ENCODE results near the gene ZNF496.
"Not testable (repeated sequence)": the region's sequence is repeated elsewhere in the genome, so short reads cannot be mapped to it uniquely, and the experiment has no call there.

Gene ZNF496

GRCh38 chr1:247331525-247332214, at the start of gene ZNF496:
TSS of gene ZNF496 (minus strand) at chr1:247331867. CDS start at chr1:247329578, 2,289 bp downstream.
- peak; percentile 96 for DNase-seq (ENCODE audit: low spot score)

GRCh38 chr1:247378334-247379073, 46.8 kb upstream of the ZNF496 start:
- no peak for DNase-seq (ENCODE audit: low spot score)
- in situ Hi-C loops (cut with MboI; ENCODE audit: low pct_unique_long_range_greater_than_20kb, low sequenced_read_pairs, unreplicated experiment): no loop called here
- no peak for TF ChIP-seq CTCF (IDR thresholded peaks at IDR 0.05; ENCODE audit: extremely low read depth, insufficient read depth, missing control alignments)

More at GRCh38 chr1:247331525-247332214, at the start of gene ZNF496:
- in situ Hi-C loops (cut with MboI; ENCODE audit: low pct_unique_long_range_greater_than_20kb, low sequenced_read_pairs, unreplicated experiment): no loop called here
- peak; percentile 10 for TF ChIP-seq CTCF (IDR thresholded peaks at IDR 0.05; ENCODE audit: extremely low read depth, insufficient read depth, missing control alignments)

GRCh38 chr1:247377656-247378055, 46.0 kb upstream of the ZNF496 start:
- in situ Hi-C loops (cut with MboI; ENCODE audit: low pct_unique_long_range_greater_than_20kb, low sequenced_read_pairs, unreplicated experiment); DNase-seq (ENCODE audit: low spot score): not testable (repeated sequence)

GRCh38 chr1:247376659-247377058, 45.0 kb upstream of the ZNF496 start:
- DNase-seq (ENCODE audit: low spot score): no peak
- in situ Hi-C loops (cut with MboI; ENCODE audit: low pct_unique_long_range_greater_than_20kb, low sequenced_read_pairs, unreplicated experiment): no loop called here

GRCh38 chr1:247375747-247376146, 44.1 kb upstream of the ZNF496 start:
- no peak for DNase-seq (ENCODE audit: low spot score)
- in situ Hi-C loops (cut with MboI; ENCODE audit: low pct_unique_long_range_greater_than_20kb, low sequenced_read_pairs, unreplicated experiment): no loop called here
- TF ChIP-seq CTCF (IDR thresholded peaks at IDR 0.05; ENCODE audit: extremely low read depth, insufficient read depth, missing control alignments): no peak

More at GRCh38 chr1:247376659-247377058, 45.0 kb upstream of the ZNF496 start:
- no peak for TF ChIP-seq CTCF (IDR thresholded peaks at IDR 0.05; ENCODE audit: extremely low read depth, insufficient read depth, missing control alignments)

GRCh38 chr1:247374651-247375334, 43.1 kb upstream of the ZNF496 start:
- DNase-seq (ENCODE audit: low spot score); in situ Hi-C loops (cut with MboI; ENCODE audit: low pct_unique_long_range_greater_than_20kb, low sequenced_read_pairs, unreplicated experiment): not testable (repeated sequence)

- in situ Hi-C loops (cut with MboI; ENCODE audit: low pct_unique_long_range_greater_than_20kb, low sequenced_read_pairs, unreplicated experiment): no loop called here
- TF ChIP-seq CTCF (IDR thresholded peaks at IDR 0.05; ENCODE audit: extremely low read depth, insufficient read depth, missing control alignments): peak; percentile 37
- DNase-seq (ENCODE audit: low spot score): peak; percentile 47
Measured at GRCh38 chr1:247373721-247374141, 42.1 kb upstream of the ZNF496 start.

Data from GM13977 (cell line).